ENCODE results near the gene TCF4.

The TCF4 gene

GRCh38 chr18:55517055-55517454 is 70.9 kb downstream of the TCF4 start:
- Mint-ChIP-seq H3K27ac (no peak overlapping the region), H3K9me3 (no peaks in the 10 kb centered on the region), H3K27me3 (no peaks in the 10 kb centered on the region), H3K4me3 (no peak overlapping the region), H3K4me1 (ENCODE audit: low read depth in 2 of 2) (no peaks in the 10 kb centered on the region), H3K36me3 (ENCODE audit: insufficient read depth) (no peaks in the 10 kb centered on the region)
- DNase-seq = no peak
- ATAC-seq (replicated peaks) = no peak

- no peak overlapping the region for H3K27ac Mint-ChIP-seq
- H3K27me3 Mint-ChIP-seq = no peaks in the 10 kb centered on the region
- no peaks in the 10 kb centered on the region for H3K4me1 Mint-ChIP-seq (ENCODE audit: low read depth in 2 of 2)
- no peaks in the 10 kb centered on the region for H3K36me3 Mint-ChIP-seq (ENCODE audit: insufficient read depth)
- H3K4me3 Mint-ChIP-seq = no peak overlapping the region
- DNase-seq = no peak
- no peaks in the 10 kb centered on the region for H3K9me3 Mint-ChIP-seq
- no peak for ATAC-seq (replicated peaks)
These were observed 71.9 kb downstream of the TCF4 start for GRCh38 chr18:55515941-55516710.

GRCh38 chr18:55515214-55515613 is 72.8 kb downstream of the TCF4 start:
- H3K4me1 Mint-ChIP-seq (ENCODE audit: low read depth in 2 of 2) = no peaks in the 10 kb centered on the region
- H3K27me3 Mint-ChIP-seq = no peaks in the 10 kb centered on the region
- no peak overlapping the region for H3K4me3 Mint-ChIP-seq
- no peak overlapping the region for H3K27ac Mint-ChIP-seq
- ATAC-seq (replicated peaks) (no peak), DNase-seq (no peak)
- no peaks in the 10 kb centered on the region for H3K36me3 Mint-ChIP-seq (ENCODE audit: insufficient read depth)
- H3K9me3 Mint-ChIP-seq = no peaks in the 10 kb centered on the region

DNA sequence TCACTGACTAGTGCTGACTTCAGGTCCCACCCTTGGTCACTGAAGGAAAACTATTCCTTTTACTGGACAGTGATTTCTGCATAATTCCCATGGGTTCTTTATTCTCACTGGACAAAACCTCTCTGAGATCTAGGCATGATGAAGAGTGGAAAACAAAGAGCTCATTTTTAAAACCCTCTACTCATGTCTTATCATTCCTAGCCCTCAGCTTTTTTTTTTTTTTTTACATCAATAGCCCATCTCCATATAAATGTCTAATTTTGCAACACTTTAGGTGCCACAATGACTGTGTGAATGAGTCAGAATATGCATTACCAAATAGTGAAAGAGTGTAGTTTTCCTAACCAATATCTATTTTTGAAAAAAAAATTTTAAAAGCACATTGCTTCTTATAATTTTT is 74.8 kb downstream of the TCF4 start:
- Mint-ChIP-seq H3K27ac (no peak overlapping the region), H3K4me3 (no peak overlapping the region), H3K4me1 (ENCODE audit: low read depth in 2 of 2) (no peaks in the 10 kb centered on the region), H3K9me3 (no peaks in the 10 kb centered on the region), H3K36me3 (ENCODE audit: insufficient read depth) (no peaks in the 10 kb centered on the region), H3K27me3 (no peaks in the 10 kb centered on the region)
- no peak for DNase-seq
- no peak for ATAC-seq (replicated peaks)

- no peaks in the 10 kb centered on the region for H3K4me1 Mint-ChIP-seq (ENCODE audit: low read depth in 2 of 2)
- H3K4me3 Mint-ChIP-seq = no peak overlapping the region
- no peaks in the 10 kb centered on the region for H3K27me3 Mint-ChIP-seq
- no peak for ATAC-seq (replicated peaks)
- no peaks in the 10 kb centered on the region for H3K9me3 Mint-ChIP-seq
- H3K36me3 Mint-ChIP-seq (ENCODE audit: insufficient read depth) = no peaks in the 10 kb centered on the region
- no peak for DNase-seq
- no peak overlapping the region for H3K27ac Mint-ChIP-seq
These were observed 76.7 kb downstream of the TCF4 start for GRCh38 chr18:55511277-55511676.

DNA sequence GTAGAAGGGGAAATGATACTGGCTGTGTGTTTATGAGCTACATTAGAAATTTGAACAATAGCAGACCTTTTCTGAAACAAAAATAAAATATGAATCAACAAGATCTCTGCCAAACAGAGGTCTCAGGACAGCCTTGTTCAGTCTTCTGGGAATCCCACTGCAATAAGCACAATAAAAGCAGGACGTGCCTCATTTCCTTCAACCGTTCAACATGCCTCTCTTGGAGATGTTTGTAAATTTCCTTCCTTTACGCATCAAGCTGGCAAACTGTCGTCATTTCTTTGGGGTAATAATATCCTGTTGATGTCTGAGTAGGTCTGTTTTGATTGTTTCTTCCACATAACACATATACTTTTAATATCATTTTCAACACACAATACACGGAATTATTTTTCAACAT is 77.2 kb downstream of the TCF4 start:
- Mint-ChIP-seq H3K36me3 (ENCODE audit: insufficient read depth) (no peaks in the 10 kb centered on the region), H3K27ac (no peak overlapping the region), H3K4me1 (ENCODE audit: low read depth in 2 of 2) (no peaks in the 10 kb centered on the region), H3K4me3 (no peak overlapping the region), H3K9me3 (no peaks in the 10 kb centered on the region), H3K27me3 (no peaks in the 10 kb centered on the region)
- DNase-seq (no peak), ATAC-seq (replicated peaks) (no peak)

DNA sequence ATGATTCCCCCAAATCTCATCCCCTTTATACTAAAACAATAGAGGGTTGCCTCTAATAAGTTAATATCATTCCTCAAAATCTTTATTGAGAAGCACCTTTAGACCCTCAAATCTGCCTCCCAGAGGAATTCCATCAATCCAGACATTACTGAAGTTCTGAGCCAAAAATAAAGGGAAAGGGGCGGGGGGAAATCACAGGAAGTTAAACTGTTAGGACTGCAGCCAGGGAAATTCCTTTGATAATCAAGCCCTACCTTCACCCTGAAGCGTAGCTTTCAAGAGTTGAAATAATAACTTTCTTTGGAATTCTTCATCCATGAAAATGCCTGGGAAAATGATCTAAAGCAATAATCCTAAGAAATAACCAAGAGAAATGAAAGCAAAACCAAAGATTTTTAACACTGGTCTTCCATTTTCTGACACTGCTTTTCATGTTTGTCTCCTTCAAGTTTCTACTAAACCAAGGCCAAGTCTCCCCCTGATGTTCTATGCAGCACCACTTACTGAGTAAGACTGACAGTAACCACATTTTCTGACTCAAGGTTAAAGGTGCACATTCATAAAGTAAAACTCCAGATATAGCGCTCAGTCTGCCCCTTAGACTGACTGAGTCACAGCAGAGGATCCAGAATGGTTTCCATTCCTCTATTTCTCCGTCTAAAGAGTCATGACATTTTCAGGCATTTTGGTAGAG is 78.2 kb downstream of the TCF4 start:
- Mint-ChIP-seq H3K27ac (no peak overlapping the region), H3K27me3 (no peaks in the 10 kb centered on the region), H3K4me3 (no peak overlapping the region), H3K36me3 (ENCODE audit: insufficient read depth) (no peaks in the 10 kb centered on the region), H3K4me1 (ENCODE audit: low read depth in 2 of 2) (no peaks in the 10 kb centered on the region), H3K9me3 (no peaks in the 10 kb centered on the region)
- DNase-seq = no peak
- ATAC-seq (replicated peaks) = no peak

DNA sequence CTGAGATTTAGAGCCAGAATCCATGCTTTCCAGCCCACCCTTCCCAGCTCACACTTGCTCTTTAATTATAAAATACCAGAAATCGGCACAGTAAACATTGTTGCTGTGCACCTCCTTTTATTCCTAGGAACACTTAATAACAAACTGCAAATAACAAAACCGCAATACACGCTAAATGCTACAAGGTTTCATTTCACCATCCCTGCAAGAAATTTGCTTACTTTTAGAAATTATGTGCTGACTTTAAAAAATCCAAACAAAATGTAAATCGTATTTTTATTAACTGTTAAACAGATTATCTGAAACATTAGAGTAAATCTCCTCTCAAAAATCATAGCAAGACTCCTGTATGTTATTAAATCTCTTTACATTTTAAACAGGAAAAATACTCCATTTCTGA is 79.3 kb downstream of the TCF4 start:
- no peaks in the 10 kb centered on the region for H3K4me1 Mint-ChIP-seq (ENCODE audit: low read depth in 2 of 2)
- H3K36me3 Mint-ChIP-seq (ENCODE audit: insufficient read depth) = no peaks in the 10 kb centered on the region
- no peak overlapping the region for H3K27ac Mint-ChIP-seq
- H3K9me3 Mint-ChIP-seq = no peaks in the 10 kb centered on the region
- no peaks in the 10 kb centered on the region for H3K27me3 Mint-ChIP-seq
- no peak for DNase-seq
- H3K4me3 Mint-ChIP-seq = no peak overlapping the region
- ATAC-seq (replicated peaks) = no peak

- Mint-ChIP-seq H3K4me1 (ENCODE audit: low read depth in 2 of 2) (no peaks in the 10 kb centered on the region), H3K4me3 (no peak overlapping the region), H3K27me3 (no peaks in the 10 kb centered on the region), H3K36me3 (ENCODE audit: insufficient read depth) (no peaks in the 10 kb centered on the region), H3K27ac (no peak overlapping the region), H3K9me3 (no peaks in the 10 kb centered on the region)
- no peak for DNase-seq
- no peak for ATAC-seq (replicated peaks)
These were observed 81.9 kb downstream of the TCF4 start for GRCh38 chr18:55506074-55506473.

- H3K27me3 Mint-ChIP-seq = no peaks in the 10 kb centered on the region
- H3K4me1 Mint-ChIP-seq (ENCODE audit: low read depth in 2 of 2) = no peaks in the 10 kb centered on the region
- H3K36me3 Mint-ChIP-seq (ENCODE audit: insufficient read depth) = no peaks in the 10 kb centered on the region
- no peaks in the 10 kb centered on the region for H3K9me3 Mint-ChIP-seq
- no peak for DNase-seq
- H3K4me3 Mint-ChIP-seq = no peak overlapping the region
- no peak for ATAC-seq (replicated peaks)
- no peak overlapping the region for H3K27ac Mint-ChIP-seq
These were observed 83.2 kb downstream of the TCF4 start for GRCh38 chr18:55504808-55505207.

DNA sequence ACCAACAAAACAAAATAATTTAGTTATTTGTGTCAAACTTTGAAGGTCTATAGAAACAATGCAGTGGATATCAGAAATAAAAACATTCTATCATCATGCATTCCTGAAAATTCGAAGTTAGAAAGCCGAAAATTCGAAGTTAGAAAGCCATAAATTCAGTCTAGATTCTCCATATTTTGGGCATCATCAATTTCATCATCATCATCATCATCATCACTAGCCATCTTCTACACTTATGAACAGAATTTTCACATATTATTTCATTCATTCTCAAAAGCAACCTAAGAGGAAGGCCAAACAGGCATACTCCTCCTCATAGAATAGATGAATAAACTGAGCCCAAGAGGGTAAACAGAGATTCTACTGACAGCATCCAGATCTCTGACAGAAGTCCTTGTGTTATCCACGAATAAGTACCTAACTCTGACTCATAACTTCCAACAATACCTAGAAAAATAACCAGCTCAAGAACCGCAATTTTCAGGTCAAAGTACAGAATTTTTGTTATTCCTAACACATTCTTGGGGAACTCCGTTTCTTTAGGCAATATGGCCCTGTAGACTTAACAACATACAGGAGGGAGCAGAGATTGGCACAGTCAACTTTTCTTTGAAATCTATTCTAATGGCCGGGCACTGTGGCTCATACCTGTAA is 84.7 kb downstream of the TCF4 start:
- H3K27me3 Mint-ChIP-seq = no peaks in the 10 kb centered on the region
- DNase-seq (no peak), ATAC-seq (replicated peaks) (no peak)
- H3K9me3 Mint-ChIP-seq = peaks cover 0 to 4% of the 10 kb centered on the region in 2 donors
- no peaks in the 10 kb centered on the region for H3K36me3 Mint-ChIP-seq (ENCODE audit: insufficient read depth)
- H3K27ac Mint-ChIP-seq = no peak overlapping the region
- H3K4me3 Mint-ChIP-seq = no peak overlapping the region
- no peaks in the 10 kb centered on the region for H3K4me1 Mint-ChIP-seq (ENCODE audit: low read depth in 2 of 2)

DNA sequence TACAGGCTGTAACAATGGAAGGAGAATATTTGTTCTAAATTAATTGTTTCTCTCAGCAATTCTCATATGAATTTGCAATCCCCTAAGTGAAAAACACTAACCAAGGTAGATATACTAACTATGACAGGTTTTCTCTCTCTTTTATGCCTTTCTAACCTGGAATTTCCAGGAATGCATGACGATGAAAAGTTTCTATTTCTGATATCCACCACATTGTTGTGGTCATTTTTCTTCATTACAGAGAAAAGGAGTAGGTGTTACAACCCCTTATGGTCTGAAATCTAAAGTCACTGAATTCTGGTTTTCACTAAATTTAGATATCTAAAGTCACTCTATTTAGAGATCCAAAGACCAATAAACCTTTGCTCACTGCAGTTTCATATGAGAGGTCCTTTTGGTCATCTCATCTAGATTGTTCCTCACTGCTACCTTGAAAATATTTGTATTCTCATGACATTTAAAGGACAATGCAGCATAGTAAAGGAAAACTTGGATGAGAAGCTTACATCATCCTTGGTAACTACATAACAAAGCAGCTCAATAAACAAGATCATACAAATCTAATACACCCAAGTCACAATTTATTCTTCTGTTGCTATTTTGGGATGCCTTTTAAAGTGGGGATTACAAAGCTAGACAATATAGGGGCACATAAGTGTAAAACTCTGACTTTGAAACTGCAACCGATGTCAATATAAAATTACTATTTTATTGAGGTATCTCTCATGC is 85.8 kb downstream of the TCF4 start:
- Mint-ChIP-seq H3K27me3 (no peaks in the 10 kb centered on the region), H3K4me1 (ENCODE audit: low read depth in 2 of 2) (no peaks in the 10 kb centered on the region), H3K27ac (no peak overlapping the region), H3K9me3 (peaks cover 0 to 4% of the 10 kb centered on the region in 2 donors), H3K36me3 (ENCODE audit: insufficient read depth) (no peaks in the 10 kb centered on the region), H3K4me3 (no peak overlapping the region)
- DNase-seq (no peak), ATAC-seq (replicated peaks) (no peak)

GRCh38 chr18:55501579-55501978 is 86.4 kb downstream of the TCF4 start:
- DNase-seq (no peak), ATAC-seq (replicated peaks) (no peak)
- no peak overlapping the region for H3K27ac Mint-ChIP-seq
- no peak overlapping the region for H3K4me3 Mint-ChIP-seq
- no peaks in the 10 kb centered on the region for H3K27me3 Mint-ChIP-seq
- H3K4me1 Mint-ChIP-seq (ENCODE audit: low read depth in 2 of 2) = no peaks in the 10 kb centered on the region
- peaks cover 0 to 4% of the 10 kb centered on the region in 2 donors for H3K9me3 Mint-ChIP-seq
- H3K36me3 Mint-ChIP-seq (ENCODE audit: insufficient read depth) = no peaks in the 10 kb centered on the region
